Body of pancreas (tissue), 4 donors: ENCODE data around the gene CPHXL2. TPM values are rescaled to one million over a fixed set of nuclear protein-coding genes. Genes with fewer than 3 reads are reported as not detected.

Experiments
- ATAC-seq: fragments of 150-250 bp; one replicate; pipeline ENCODE4 v1.9.1; 2016
- DNase-seq, 4 donors: peaks; one replicate each; pipeline ENCODE4 v3.0.0-alpha.2; 2019
- H3K27ac ChIP-seq, 4 donors: fragments of 200-600 bp; sonication (generic); 1 replicate in 3 of 4; 2 replicates in 1 of 4; pipeline versions ENCODE4 v1.5.1 to v1.6.1; 2016 to 2019; ENCODE audit warnings: mild to moderate bottlenecking in 1 of 4, mixed read lengths in 1 of 4, moderate library complexity in 1 of 4
- H3K27me3 ChIP-seq, 2 donors: fragments of 200-600 bp; sonication (generic); one replicate each; pipeline ENCODE4 v1.6.0; 2016; ENCODE audit warnings: mild to moderate bottlenecking in 1 of 2
- H3K36me3 ChIP-seq, 2 donors: fragments of 200-600 bp; sonication (generic); replicated peaks in 1 of 2; 2 replicates each; pipeline ENCODE4 v1.5.1; 2016; ENCODE audit warnings: low read depth in 2 of 2; ENCODE audit not compliant: insufficient read depth in 1 of 2
- H3K4me1 ChIP-seq: fragments of 200-600 bp; sonication (generic); one replicate; pipeline ENCODE4 v1.6.0; 2016
- H3K4me3 ChIP-seq, 2 donors: fragments of 200-600 bp; sonication (generic); 1 replicate in 1 of 2; 2 replicates in 1 of 2; pipeline ENCODE4 v1.5.1; 2016 to 2019
- H3K9me3 ChIP-seq, 3 donors: fragments of 200-600 bp; sonication (generic); 1 replicate in 2 of 3; 2 replicates in 1 of 3; pipeline ENCODE4 v1.5.1; 2016
- CTCF ChIP-seq, 7 experiments: fragments of 450-650 bp in 4 of 7; fragments of 200-600 bp in 3 of 7; sonication (generic) in 3 of 7; IDR thresholded peaks; one replicate each; pipeline ENCODE4 v1.5.1; 2016 to 2019; ENCODE audit warnings: antibody characterized with exemption in 7 of 7
- POLR2A ChIP-seq, 3 donors: fragments of 450-650 bp; IDR thresholded peaks; one replicate each; pipeline ENCODE4 v1.6.1; 2016; ENCODE audit warnings: antibody characterized with exemption in 3 of 3, mild to moderate bottlenecking in 2 of 3
- WGBS, 2 donors: methylation state at CpG; one replicate each; pipeline ENCODE4 v1.1.5; 2017; 5-methylcytosine and 5-hydroxymethylcytosine counted together
- intact Hi-C: fragments of 100-400 bp; cut with DNase I; formaldehyde crosslinking; loops from one replicate; pipeline ENCODE4 v1.15.1; 2023
- small RNA-seq: library from RNA; depleted of rRNA; stranded (forward); fragments of <200 nt; gene quantifications from one replicate; pipeline ENCODE3, GENCODE V24; 2016
- total RNA-seq, 2 donors: library from RNA; depleted of rRNA; stranded (reverse); fragments of >200 nt; gene quantifications; one replicate each; pipeline ENCODE4 v1.1.0, GENCODE V29; 2016

CPHXL2 gene
- total RNA-seq, 2 donors from 2014 or later, result not detected

- WGBS, 2 donors, result 83 to 97% methylated on average over 4 of the region's 4 CpGs
- H3K27me3 ChIP-seq, result no peaks in the 10 kb centered on the region
- intact Hi-C loops, result loop anchor here (5.0 kb wide), 1 partner anchor 44 kb away; no protein-coding TSS in a partner anchor
- H3K27ac ChIP-seq, result no peak overlapping the region
- DNase-seq, result no peak
- peaks cover 0 to 4% of the 10 kb centered on the region in 2 donors for H3K36me3 ChIP-seq
- TF ChIP-seq POLR2A (IDR thresholded peaks at IDR 0.05), result no peak
- no peak for TF ChIP-seq CTCF (IDR thresholded peaks at IDR 0.05)
- H3K9me3 ChIP-seq, result no peaks in the 10 kb centered on the region
- no peak for ATAC-seq
- H3K4me3 ChIP-seq, result no peak overlapping the region
- H3K4me1 ChIP-seq, result peaks cover 2% of the 10 kb centered on the region
These were observed 60.2 kb downstream of the CPHXL2 start for GRCh38 chr16:75616521-75617010.

- H3K27ac ChIP-seq, result no peak overlapping the region
- H3K4me3 ChIP-seq, result no peak overlapping the region
- H3K27me3 ChIP-seq, result no peaks in the 10 kb centered on the region
- H3K36me3 ChIP-seq, result peaks cover 0 to 4% of the 10 kb centered on the region in 2 donors
- no peak for ATAC-seq
- H3K4me1 ChIP-seq, result no peaks in the 10 kb centered on the region
- 94 to 100% methylated on average over 2 of the region's 2 CpGs for WGBS, 2 donors
- no peak for DNase-seq
- intact Hi-C loops, result loop anchor here (5.0 kb wide), 1 partner anchor 43 kb away; no protein-coding TSS in a partner anchor
- H3K9me3 ChIP-seq, result no peaks in the 10 kb centered on the region
- TF ChIP-seq CTCF (IDR thresholded peaks at IDR 0.05) (no peak), POLR2A (IDR thresholded peaks at IDR 0.05) (no peak)
These were observed 61.2 kb downstream of the CPHXL2 start for GRCh38 chr16:75615619-75616018.

- Histone ChIP-seq H3K36me3 (peaks cover 0 to 7% of the 10 kb centered on the region in 2 donors), H3K4me1 (no peaks in the 10 kb centered on the region), H3K4me3 (no peak overlapping the region), H3K9me3 (no peaks in the 10 kb centered on the region), H3K27me3 (no peaks in the 10 kb centered on the region), H3K27ac (no peak overlapping the region)
- intact Hi-C loops, result no loop called here
- DNase-seq, result no peak
- TF ChIP-seq POLR2A (IDR thresholded peaks at IDR 0.05) (no peak), CTCF (IDR thresholded peaks at IDR 0.05) (no peak)
- no peak for ATAC-seq
- 90 to 97% methylated on average over 4 of the region's 4 CpGs for WGBS, 2 donors
These were observed 62.5 kb downstream of the CPHXL2 start for GRCh38 chr16:75614066-75614897.

Small RNA genes lying within 50 kb of the gene (small RNA-seq; reads per million reads assigned to genes)
- gene RN7SL520P, result not detected

Other genes starting within 250 kb of the CPHXL2 start
- gene CFDP1, start 243.5 kb downstream of the CPHXL2 start, total RNA-seq, result 10 to 100 TPM; 34.0 to 65.3 TPM
- gene TMEM170A, start 212.3 kb downstream of the CPHXL2 start, total RNA-seq, result 10 to 100 TPM; 17.1 TPM
- under 1 TPM in 1 of 2 donors, not detected in 1; under 0.01 TPM for gene CHST6, start 181.6 kb downstream of the CPHXL2 start, total RNA-seq
- not detected for gene CHST5, start 140.9 kb downstream of the CPHXL2 start, total RNA-seq
- gene TMEM231, start 120.8 kb downstream of the CPHXL2 start, total RNA-seq, result 1 to 10 TPM; 2.6 to 7.6 TPM
- 10 to 100 TPM; 35.9 to 66.2 TPM for gene GABARAPL2, start 110.6 kb downstream of the CPHXL2 start, total RNA-seq
- 10 to 100 TPM; 12.9 to 14.8 TPM for gene ADAT1, start 53.7 kb downstream of the CPHXL2 start, total RNA-seq
- 10 to 100 TPM; 49.8 TPM for gene KARS1, start 29.3 kb downstream of the CPHXL2 start, total RNA-seq
- gene TERF2IP, start 29.2 kb downstream of the CPHXL2 start, total RNA-seq, result 10 to 100 TPM; 37.6 to 77.1 TPM
- not detected for gene DUXB, start 24.5 kb upstream of the CPHXL2 start, total RNA-seq
- not detected for gene CPHXL, start 49.5 kb upstream of the CPHXL2 start, total RNA-seq